Endothelial cell (in vitro differentiated cells): ENCODE results near the gene SLC9A4. TPM values are rescaled to one million over a fixed set of nuclear protein-coding genes. Genes with fewer than 3 reads are reported as not detected.

Source experiments
- DNase-seq: peaks from one replicate; pipeline ENCODE4 v3.0.0; 2021; ENCODE audit warnings: low spot score
- H3K27ac Mint-ChIP-seq: one replicate; pipeline ENCODE4 v1.8.0; 2021; ENCODE audit warnings: mixed read lengths, inconsistent platforms; ENCODE audit not compliant: unreplicated experiment
- H3K27me3 Mint-ChIP-seq: one replicate; pipeline ENCODE4 v1.8.0; 2021; ENCODE audit warnings: mild to moderate bottlenecking, moderate library complexity, mixed read lengths, inconsistent platforms; ENCODE audit not compliant: unreplicated experiment
- H3K36me3 Mint-ChIP-seq: one replicate; pipeline ENCODE4 v1.8.0; 2021; ENCODE audit warnings: mild to moderate bottlenecking, low read depth, mixed read lengths, inconsistent platforms; ENCODE audit not compliant: unreplicated experiment
- H3K4me1 Mint-ChIP-seq: one replicate; pipeline ENCODE4 v1.8.0; 2021; ENCODE audit warnings: mild to moderate bottlenecking, mixed read lengths, inconsistent platforms; ENCODE audit not compliant: unreplicated experiment
- H3K4me3 Mint-ChIP-seq: one replicate; pipeline ENCODE4 v1.8.0; 2021; ENCODE audit warnings: mild to moderate bottlenecking, mixed read lengths, inconsistent platforms; ENCODE audit not compliant: unreplicated experiment
- H3K9me3 Mint-ChIP-seq: one replicate; pipeline ENCODE4 v1.8.0; 2021; ENCODE audit warnings: mixed read lengths, inconsistent platforms; ENCODE audit not compliant: unreplicated experiment
- total RNA-seq: library from RNA; stranded (reverse); fragmentation: NEBNext Ultra II Directional; extraction: Animal tissue kit (Norgen Biotek cat#: 25700); gene quantifications from one replicate; pipeline ENCODE4 v1.2.1, GENCODE V29; 2021; ENCODE audit not compliant: unreplicated experiment
- TF ChIP-seq, protein P1 (sequence below): fragments of 200-600 bp; sonication (generic); IDR thresholded peaks from one replicate; pipeline ENCODE4 v1.5.0; 2021; ENCODE audit warnings: antibody characterized with exemption; ENCODE audit not compliant: unreplicated experiment

SLC9A4 gene
- total RNA-seq, 1 donor from 2014 or later = 0.08 TPM

DNA sequence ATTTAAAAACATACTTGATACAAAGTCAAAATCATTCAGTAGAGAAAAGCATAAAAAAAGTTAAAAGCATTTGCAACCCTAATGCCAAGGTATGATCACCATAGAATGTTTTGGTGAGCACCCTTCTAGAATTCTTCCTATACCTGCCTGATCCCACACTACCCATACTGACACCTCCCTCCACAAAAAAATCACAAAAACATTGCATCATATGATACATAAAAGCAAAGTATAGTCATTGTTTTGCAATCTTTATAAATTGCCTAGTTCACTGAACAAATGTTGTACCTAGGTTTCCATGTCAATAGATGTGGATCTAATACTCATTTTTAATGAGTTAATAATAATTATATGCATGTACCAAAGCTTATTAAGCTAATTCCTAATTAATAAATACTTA is 54.1 kb downstream of the SLC9A4 start:
- H3K36me3 Mint-ChIP-seq = no peaks in the 10 kb centered on the region
- no peaks in the 10 kb centered on the region for H3K4me1 Mint-ChIP-seq
- H3K9me3 Mint-ChIP-seq = no peaks in the 10 kb centered on the region
- peaks cover 3% of the 10 kb centered on the region for H3K27me3 Mint-ChIP-seq
- DNase-seq = no peak
- TF ChIP-seq, protein P1, sequence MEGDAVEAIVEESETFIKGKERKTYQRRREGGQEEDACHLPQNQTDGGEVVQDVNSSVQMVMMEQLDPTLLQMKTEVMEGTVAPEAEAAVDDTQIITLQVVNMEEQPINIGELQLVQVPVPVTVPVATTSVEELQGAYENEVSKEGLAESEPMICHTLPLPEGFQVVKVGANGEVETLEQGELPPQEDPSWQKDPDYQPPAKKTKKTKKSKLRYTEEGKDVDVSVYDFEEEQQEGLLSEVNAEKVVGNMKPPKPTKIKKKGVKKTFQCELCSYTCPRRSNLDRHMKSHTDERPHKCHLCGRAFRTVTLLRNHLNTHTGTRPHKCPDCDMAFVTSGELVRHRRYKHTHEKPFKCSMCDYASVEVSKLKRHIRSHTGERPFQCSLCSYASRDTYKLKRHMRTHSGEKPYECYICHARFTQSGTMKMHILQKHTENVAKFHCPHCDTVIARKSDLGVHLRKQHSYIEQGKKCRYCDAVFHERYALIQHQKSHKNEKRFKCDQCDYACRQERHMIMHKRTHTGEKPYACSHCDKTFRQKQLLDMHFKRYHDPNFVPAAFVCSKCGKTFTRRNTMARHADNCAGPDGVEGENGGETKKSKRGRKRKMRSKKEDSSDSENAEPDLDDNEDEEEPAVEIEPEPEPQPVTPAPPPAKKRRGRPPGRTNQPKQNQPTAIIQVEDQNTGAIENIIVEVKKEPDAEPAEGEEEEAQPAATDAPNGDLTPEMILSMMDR = no peak
- H3K27ac Mint-ChIP-seq = no peak overlapping the region
- no peak overlapping the region for H3K4me3 Mint-ChIP-seq

DNA sequence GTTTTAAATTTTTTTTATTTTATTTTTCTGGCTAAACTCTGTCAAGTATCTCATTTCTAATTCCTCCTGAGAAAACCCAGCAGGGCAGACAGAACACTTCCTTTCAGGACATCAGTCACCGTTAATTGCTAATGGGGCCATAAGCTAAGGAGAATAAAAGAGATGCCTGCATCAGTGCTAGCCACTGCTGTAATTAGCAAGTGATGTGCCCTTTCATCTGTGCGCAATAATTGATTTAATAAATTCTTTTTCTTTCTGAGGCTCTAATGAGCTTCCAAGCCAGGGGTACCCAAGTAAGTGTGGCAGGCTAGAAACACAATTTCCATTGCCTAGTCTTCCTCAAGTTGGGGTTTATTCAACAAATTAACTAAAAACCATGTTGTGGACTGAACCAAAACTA is 65.5 kb downstream of the SLC9A4 start:
- Mint-ChIP-seq H3K36me3 (no peaks in the 10 kb centered on the region), H3K9me3 (no peaks in the 10 kb centered on the region), H3K4me1 (no peaks in the 10 kb centered on the region), H3K27me3 (peaks cover 1% of the 10 kb centered on the region), H3K4me3 (no peak overlapping the region), H3K27ac (no peak overlapping the region)
- TF ChIP-seq, protein P1 = no peak
- no peak for DNase-seq

DNA sequence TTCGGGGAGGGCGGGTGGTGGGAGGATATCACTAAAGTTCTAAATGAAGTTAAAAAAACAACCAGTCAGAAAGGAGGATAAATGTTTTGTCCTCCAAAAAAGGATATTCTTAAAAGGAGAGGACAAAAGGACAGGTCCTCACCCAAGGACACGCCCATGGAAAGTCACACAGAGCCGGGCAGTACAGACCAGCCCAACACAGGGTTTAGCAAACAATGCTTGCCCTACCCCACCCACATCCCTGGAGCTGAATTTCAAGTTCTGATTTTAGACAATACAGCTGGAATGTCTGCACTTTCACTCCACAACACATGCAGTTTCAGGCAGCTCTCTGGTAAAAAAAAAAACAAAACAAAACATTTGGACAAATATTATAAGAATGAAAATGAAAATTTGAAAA is 67.9 kb downstream of the SLC9A4 start:
- DNase-seq = no peak
- no peak overlapping the region for H3K27ac Mint-ChIP-seq
- H3K9me3 Mint-ChIP-seq = no peaks in the 10 kb centered on the region
- no peaks in the 10 kb centered on the region for H3K36me3 Mint-ChIP-seq
- no peaks in the 10 kb centered on the region for H3K27me3 Mint-ChIP-seq
- no peaks in the 10 kb centered on the region for H3K4me1 Mint-ChIP-seq
- no peak overlapping the region for H3K4me3 Mint-ChIP-seq
- TF ChIP-seq, protein P1 = no peak

DNA sequence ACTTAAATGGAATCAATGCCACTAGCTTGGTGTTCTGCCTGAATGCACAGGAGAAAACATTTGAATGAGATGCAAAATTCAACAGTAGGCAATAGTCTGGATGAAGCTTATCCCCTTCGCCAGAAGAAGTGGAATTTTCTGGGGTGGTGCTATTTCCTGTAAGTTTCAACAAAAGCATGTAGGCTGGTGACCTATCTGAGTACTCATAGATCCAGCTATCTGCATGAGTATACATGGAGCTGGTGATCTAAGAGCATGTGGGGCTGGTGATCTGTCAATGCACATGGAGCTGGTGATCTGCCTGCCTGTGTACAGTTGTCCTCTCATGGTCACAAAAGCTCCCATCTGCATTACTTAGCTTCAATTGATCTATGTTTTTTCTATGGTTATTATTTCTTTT is 71.2 kb downstream of the SLC9A4 start:
- TF ChIP-seq, protein P1 = no peak

DNA sequence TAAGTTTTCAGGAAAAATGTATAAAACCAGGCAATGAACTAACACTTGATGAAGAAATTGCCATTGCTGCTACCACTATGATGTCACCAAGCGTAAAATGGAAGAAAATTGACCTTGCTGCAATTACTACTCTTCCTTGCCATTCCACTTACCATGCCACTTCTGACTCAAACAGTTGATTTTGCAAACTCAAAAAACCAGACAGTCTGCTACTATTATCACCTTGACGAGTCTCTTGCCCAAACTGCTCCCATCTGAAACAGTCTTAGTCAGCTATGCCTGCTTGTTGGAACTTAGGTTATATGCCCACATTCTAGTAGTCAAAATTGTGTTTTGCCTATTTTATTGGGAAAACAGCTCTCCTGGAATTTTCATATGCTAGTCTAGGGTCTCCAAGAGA is 74.4 kb downstream of the SLC9A4 start:
- Mint-ChIP-seq H3K9me3 (no peaks in the 10 kb centered on the region), H3K36me3 (no peaks in the 10 kb centered on the region), H3K27ac (no peak overlapping the region), H3K4me1 (no peaks in the 10 kb centered on the region), H3K4me3 (no peak overlapping the region), H3K27me3 (peaks cover 2% of the 10 kb centered on the region)
- TF ChIP-seq, protein P1 = no peak
- no peak for DNase-seq

More for the DNA sequence above, 71.2 kb downstream of the SLC9A4 start:
- no peak overlapping the region for H3K4me3 Mint-ChIP-seq
- DNase-seq = no peak
- H3K27ac Mint-ChIP-seq = no peak overlapping the region
- H3K9me3 Mint-ChIP-seq = no peaks in the 10 kb centered on the region
- no peaks in the 10 kb centered on the region for H3K4me1 Mint-ChIP-seq
- H3K36me3 Mint-ChIP-seq = no peaks in the 10 kb centered on the region
- peaks cover 2% of the 10 kb centered on the region for H3K27me3 Mint-ChIP-seq
